DND-41 (cell line): ENCODE data around the gene SERPINA3.

Source experiments
- ATAC-seq: fragments of 200-7000 bp; cut with Tn5 transposase; 3 replicates; pipeline ENCODE4 v1.9.1; 2021; ENCODE audit warnings: low read depth; ENCODE audit not compliant: insufficient read depth
- DNase-seq: peaks from one replicate; pipeline ENCODE4 v3.0.0-alpha.2; 2020
- H2AFZ ChIP-seq: 2 replicates; pipeline ENCODE4 v1.6.0; 2012; ENCODE audit warnings: low read depth, low read length
- H3K27ac ChIP-seq: 2 replicates; pipeline ENCODE4 v1.5.1; 2012; ENCODE audit warnings: low read length, inconsistent platforms
- H3K27me3 ChIP-seq: fragments of 200-600 bp; sonication (generic); 2 replicates; pipeline ENCODE4 v1.6.0; 2012; ENCODE audit warnings: low read length, mild to moderate bottlenecking, inconsistent platforms; ENCODE audit not compliant: insufficient read depth, poor library complexity
- H3K36me3 ChIP-seq: 2 replicates; pipeline ENCODE4 v1.5.1; 2012; ENCODE audit warnings: low read length, inconsistent platforms; ENCODE audit not compliant: insufficient read depth
- H3K4me1 ChIP-seq: 2 replicates; pipeline ENCODE4 v1.5.1; 2012; ENCODE audit warnings: mild to moderate bottlenecking, low read length; ENCODE audit not compliant: insufficient read depth
- H3K4me2 ChIP-seq: 2 replicates; pipeline ENCODE4 v1.6.0; 2012; ENCODE audit warnings: mild to moderate bottlenecking, moderate library complexity, low read length, inconsistent platforms; ENCODE audit not compliant: insufficient read depth
- H3K4me3 ChIP-seq, 2 experiments: fragments of 200-600 bp in 1 of 2; shearing (Covaris generic) in 1 of 2; 2 replicates each; pipeline ENCODE4 v1.5.1; 2012 to 2016; ENCODE audit warnings: inconsistent platforms in 2 of 2, low read length in 2 of 2, mild to moderate bottlenecking in 2 of 2, low read depth in 1 of 2, moderate library complexity in 1 of 2
- H3K79me2 ChIP-seq: 2 replicates; pipeline ENCODE4 v1.6.0; 2012; ENCODE audit warnings: low read length, inconsistent platforms; ENCODE audit not compliant: insufficient read depth
- H3K9ac ChIP-seq: 2 replicates; pipeline ENCODE4 v1.6.0; 2012; ENCODE audit warnings: low read depth, mild to moderate bottlenecking, inconsistent platforms, low read length, moderate library complexity
- H3K9me3 ChIP-seq: 2 replicates; pipeline ENCODE4 v1.5.1; 2012; ENCODE audit warnings: low read length, moderate library complexity, mild to moderate bottlenecking, inconsistent platforms; ENCODE audit not compliant: insufficient read depth, severe bottlenecking
- H4K20me1 ChIP-seq: 2 replicates; pipeline ENCODE4 v1.6.0; 2012; ENCODE audit warnings: low read length; ENCODE audit not compliant: insufficient read depth
- EZH2 ChIP-seq: IDR thresholded peaks from 3 replicates; pipeline ENCODE4 v1.6.1; 2012; ENCODE audit warnings: borderline replicate concordance, low read depth, mild to moderate bottlenecking, moderate library complexity, low read length, inconsistent platforms; ENCODE audit not compliant: severe bottlenecking
- TF ChIP-seq, protein P1 (sequence below): IDR thresholded peaks from 2 replicates; pipeline ENCODE4 v1.5.1; 2012; ENCODE audit warnings: borderline replicate concordance, low read length, moderate library complexity, mild to moderate bottlenecking; ENCODE audit not compliant: poor library complexity, severe bottlenecking; ENCODE audit errors: extremely low read depth

SERPINA3 gene

DNA sequence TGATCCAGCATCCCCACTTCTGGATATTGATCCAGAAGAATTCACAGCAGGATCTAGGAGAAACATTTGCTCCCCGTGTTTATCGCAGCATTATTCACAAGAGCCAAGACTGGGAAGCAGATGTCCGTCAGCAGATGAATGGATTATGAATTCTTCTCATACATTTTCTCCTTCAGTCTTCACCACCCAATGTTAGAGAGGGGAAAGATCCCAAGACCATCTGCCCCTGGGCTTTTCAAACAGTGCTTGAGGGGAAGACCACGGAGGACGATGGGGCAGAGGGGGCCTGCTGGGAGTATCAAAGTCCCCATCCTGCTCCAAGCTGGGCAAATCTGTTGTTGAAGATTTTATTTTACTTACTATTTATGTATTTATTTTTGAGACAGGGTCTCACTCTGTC lies 41.1 kb downstream of the SERPINA3 start:
- TF ChIP-seq EZH2: no peak
- TF ChIP-seq, protein P1, sequence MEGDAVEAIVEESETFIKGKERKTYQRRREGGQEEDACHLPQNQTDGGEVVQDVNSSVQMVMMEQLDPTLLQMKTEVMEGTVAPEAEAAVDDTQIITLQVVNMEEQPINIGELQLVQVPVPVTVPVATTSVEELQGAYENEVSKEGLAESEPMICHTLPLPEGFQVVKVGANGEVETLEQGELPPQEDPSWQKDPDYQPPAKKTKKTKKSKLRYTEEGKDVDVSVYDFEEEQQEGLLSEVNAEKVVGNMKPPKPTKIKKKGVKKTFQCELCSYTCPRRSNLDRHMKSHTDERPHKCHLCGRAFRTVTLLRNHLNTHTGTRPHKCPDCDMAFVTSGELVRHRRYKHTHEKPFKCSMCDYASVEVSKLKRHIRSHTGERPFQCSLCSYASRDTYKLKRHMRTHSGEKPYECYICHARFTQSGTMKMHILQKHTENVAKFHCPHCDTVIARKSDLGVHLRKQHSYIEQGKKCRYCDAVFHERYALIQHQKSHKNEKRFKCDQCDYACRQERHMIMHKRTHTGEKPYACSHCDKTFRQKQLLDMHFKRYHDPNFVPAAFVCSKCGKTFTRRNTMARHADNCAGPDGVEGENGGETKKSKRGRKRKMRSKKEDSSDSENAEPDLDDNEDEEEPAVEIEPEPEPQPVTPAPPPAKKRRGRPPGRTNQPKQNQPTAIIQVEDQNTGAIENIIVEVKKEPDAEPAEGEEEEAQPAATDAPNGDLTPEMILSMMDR: no peak
- no peak overlapping the region for H3K27ac ChIP-seq
- no peaks in the 10 kb centered on the region for H3K4me1 ChIP-seq
- no peaks in the 10 kb centered on the region for H3K27me3 ChIP-seq
- no peak for DNase-seq
- H3K4me3 ChIP-seq: no peak overlapping the region
- no peaks in the 10 kb centered on the region for H3K36me3 ChIP-seq
- H3K4me2 ChIP-seq: no peak overlapping the region
- no peak overlapping the region for H2AFZ ChIP-seq
- peaks cover 6% of the 10 kb centered on the region for H3K9me3 ChIP-seq
- H3K79me2 ChIP-seq: no peaks in the 10 kb centered on the region
- ATAC-seq: no peak
- H3K9ac ChIP-seq: no peak overlapping the region
- no peaks in the 10 kb centered on the region for H4K20me1 ChIP-seq

DNA sequence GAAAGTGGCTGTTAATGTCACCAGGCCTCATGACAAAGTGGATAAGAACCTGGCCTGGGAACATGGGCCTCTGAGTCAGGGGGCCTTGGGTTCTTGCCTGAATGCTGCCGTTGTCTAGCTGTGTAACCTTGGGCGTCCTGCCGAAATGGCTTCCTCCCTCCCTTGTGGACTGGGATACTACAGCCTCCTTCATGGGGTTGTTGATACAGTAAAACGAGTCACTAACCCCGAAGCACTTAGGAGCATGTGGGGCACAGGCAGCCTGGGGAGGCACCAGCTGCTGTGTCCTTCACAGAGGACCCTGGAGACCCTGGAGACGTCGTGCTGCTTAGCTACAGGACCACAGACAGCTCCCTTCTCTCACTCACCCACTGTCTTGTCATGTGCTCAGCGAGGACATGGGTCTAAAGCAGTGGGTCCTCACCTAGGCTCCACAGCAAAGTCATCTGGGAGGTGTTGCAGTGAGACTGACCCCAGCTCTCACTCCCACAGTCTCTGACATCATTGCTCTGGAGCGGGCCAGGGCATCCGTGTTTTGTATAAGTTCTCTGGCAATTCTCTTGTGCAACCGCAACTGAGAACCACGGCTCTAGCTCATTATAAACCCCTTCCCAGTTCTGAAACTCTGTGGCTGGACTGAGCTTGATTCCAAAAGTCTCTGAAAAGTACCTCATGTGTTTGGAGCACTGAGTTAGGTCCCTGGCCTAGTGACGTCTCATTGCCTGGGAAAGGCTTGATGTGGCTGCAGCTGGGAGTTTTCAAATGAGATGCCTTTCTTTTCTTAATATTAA lies 42.1 kb downstream of the SERPINA3 start:
- TF ChIP-seq, protein P1: no peak
- TF ChIP-seq EZH2: no peak
- Histone ChIP-seq H3K36me3 (no peaks in the 10 kb centered on the region), H4K20me1 (no peaks in the 10 kb centered on the region), H3K9me3 (no peaks in the 10 kb centered on the region), H3K79me2 (no peaks in the 10 kb centered on the region), H3K27me3 (no peaks in the 10 kb centered on the region), H3K4me2 (no peak overlapping the region), H3K27ac (no peak overlapping the region), H3K4me1 (no peaks in the 10 kb centered on the region), H3K9ac (no peak overlapping the region), H2AFZ (no peak overlapping the region), H3K4me3 (no peak overlapping the region)
- 0 out of 3 replicates have a peak, but pooled peaks have one; percentile 47 for ATAC-seq
- DNase-seq: no peak

DNA sequence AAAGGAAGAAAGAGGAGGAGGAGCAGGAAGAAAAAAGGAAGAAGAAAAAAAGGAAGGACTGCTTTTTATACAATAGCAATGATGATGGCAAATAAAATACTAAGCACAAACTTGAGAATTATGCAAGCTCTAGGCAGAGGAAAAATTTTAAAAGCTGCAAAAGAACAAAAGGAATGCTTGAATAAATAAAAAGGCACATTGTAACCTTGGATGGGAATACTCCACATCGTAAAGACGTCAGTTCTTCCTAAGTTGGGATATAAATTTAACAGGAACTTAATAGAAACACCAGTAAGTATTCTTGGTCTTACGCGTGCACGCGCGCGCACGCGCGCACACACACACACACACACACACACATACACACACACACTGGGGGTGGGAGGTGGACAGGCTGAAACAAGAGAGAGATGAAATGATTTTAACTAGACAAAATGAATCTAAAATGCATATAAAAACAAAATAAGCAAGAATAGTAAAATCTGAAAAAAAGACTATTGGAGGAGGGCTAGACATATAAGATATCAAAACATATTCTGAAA lies 43.0 kb downstream of the SERPINA3 start:
- H3K9ac ChIP-seq: no peak overlapping the region
- H3K27ac ChIP-seq: no peak overlapping the region
- TF ChIP-seq, protein P1: no peak
- H3K27me3 ChIP-seq: no peaks in the 10 kb centered on the region
- no peaks in the 10 kb centered on the region for H3K4me1 ChIP-seq
- H3K9me3 ChIP-seq: no peaks in the 10 kb centered on the region
- H3K79me2 ChIP-seq: no peaks in the 10 kb centered on the region
- ATAC-seq (no peak), DNase-seq (no peak)
- H3K4me3 ChIP-seq: no peak overlapping the region
- H4K20me1 ChIP-seq: no peaks in the 10 kb centered on the region
- no peak overlapping the region for H3K4me2 ChIP-seq
- H2AFZ ChIP-seq: no peak overlapping the region
- H3K36me3 ChIP-seq: no peaks in the 10 kb centered on the region
